Neural cell (in vitro differentiated cells): ENCODE measurements around the gene RIPPLY2. TPM values are rescaled to one million over a fixed set of nuclear protein-coding genes. Genes with fewer than 3 reads are reported as not detected.

ENCODE experiments used
- H2AFZ ChIP-seq: fragments of 200-600, 300-800 bp; sonication (generic), shearing (Covaris generic); 2 replicates; pipeline ENCODE4 v1.6.0; 2014; ENCODE audit warnings: low read depth, mild to moderate bottlenecking, antibody characterized with exemption, low read length, moderate library complexity
- H3F3A ChIP-seq: fragments of 200-600 bp; shearing (Covaris generic); 2 replicates; pipeline ENCODE4 v1.6.1; 2016; ENCODE audit warnings: mild to moderate bottlenecking, moderate library complexity, mixed read lengths, antibody characterized with exemption, low read length; ENCODE audit not compliant: insufficient read depth, poor library complexity, severe bottlenecking
- H3K27ac ChIP-seq: fragments of 200-600, 300-800 bp; sonication (generic), shearing (Covaris generic); 2 replicates; pipeline ENCODE4 v1.5.1; 2014; ENCODE audit warnings: mild to moderate bottlenecking, low read length, moderate library complexity
- H3K27me3 ChIP-seq: fragments of 300-800, 200-600 bp; sonication (generic), shearing (Covaris generic); 2 replicates; pipeline ENCODE4 v1.6.0; 2014; ENCODE audit warnings: mild to moderate bottlenecking, low read depth, low read length, moderate library complexity; ENCODE audit not compliant: insufficient read depth
- H3K36me3 ChIP-seq: fragments of 300-800, 200-600 bp; sonication (generic), shearing (Covaris generic); 2 replicates; pipeline ENCODE4 v1.5.1; 2014; ENCODE audit warnings: mild to moderate bottlenecking, antibody characterized with exemption, low read length, moderate library complexity; ENCODE audit not compliant: insufficient read depth
- H3K4me2 ChIP-seq: fragments of 300-800, 200-600 bp; sonication (generic), shearing (Covaris generic); 2 replicates; pipeline ENCODE4 v1.6.0; 2014; ENCODE audit warnings: mild to moderate bottlenecking, low read length
- H3K4me3 ChIP-seq: fragments of 300-800, 200-600 bp; sonication (generic), shearing (Covaris generic); 2 replicates; pipeline ENCODE4 v1.5.1; 2014; ENCODE audit warnings: mild to moderate bottlenecking, low read length, moderate library complexity
- H3K79me2 ChIP-seq: fragments of 200-600 bp; shearing (Covaris generic); replicated peaks from 2 replicates; pipeline ENCODE4 v1.6.0; 2014; ENCODE audit warnings: mild to moderate bottlenecking, low read length, moderate library complexity; ENCODE audit not compliant: insufficient read depth
- H3K9ac ChIP-seq: fragments of 300-800, 200-600 bp; sonication (generic), shearing (Covaris generic); 2 replicates; pipeline ENCODE4 v1.6.1; 2016; ENCODE audit warnings: mild to moderate bottlenecking, low read length, mixed read lengths
- H3K9me2 ChIP-seq: fragments of 200-600 bp; shearing (Covaris generic); 2 replicates; pipeline ENCODE4 v1.6.1; 2016; ENCODE audit warnings: mild to moderate bottlenecking, low read length, mixed read lengths; ENCODE audit not compliant: insufficient read depth
- H3K9me3 ChIP-seq: fragments of 200-600, 300-800 bp; sonication (generic), shearing (Covaris generic); 2 replicates; pipeline ENCODE4 v1.6.1; 2016; ENCODE audit warnings: mild to moderate bottlenecking, mixed run types, low read length, moderate library complexity, mixed read lengths
- H4K20me1 ChIP-seq: fragments of 200-600 bp; shearing (Covaris generic); 2 replicates; pipeline ENCODE4 v1.6.1; 2016; ENCODE audit warnings: mild to moderate bottlenecking, mixed run types; ENCODE audit not compliant: insufficient read depth
- EP300 ChIP-seq: fragments of 450-650 bp; conservative IDR thresholded peaks from 2 replicates; pipeline ENCODE4 v1.6.1; 2014; ENCODE audit warnings: antibody characterized with exemption, mild to moderate bottlenecking, moderate library complexity; ENCODE audit not compliant: poor library complexity, severe bottlenecking
- EZH2 ChIP-seq: fragments of 200-600, 300-800 bp; shearing (Covaris generic), sonication (generic); IDR thresholded peaks from 2 replicates; pipeline ENCODE4 v1.6.1; 2014; ENCODE audit warnings: antibody characterized with exemption, low read length, borderline replicate concordance, mild to moderate bottlenecking; ENCODE audit not compliant: insufficient read depth, poor library complexity, severe bottlenecking
- MXI1 ChIP-seq: fragments of 450-650 bp; conservative IDR thresholded peaks from 2 replicates; pipeline ENCODE4 v1.6.1; 2014; ENCODE audit warnings: antibody characterized with exemption, mild to moderate bottlenecking; ENCODE audit not compliant: poor library complexity, severe bottlenecking
- POLR2AphosphoS5 ChIP-seq: IDR thresholded peaks from 2 replicates; pipeline ENCODE4 v1.6.1; 2012
- RAD21 ChIP-seq: fragments of 450-650 bp; conservative IDR thresholded peaks from 2 replicates; pipeline ENCODE4 v1.6.1; 2014; ENCODE audit warnings: antibody characterized with exemption, mild to moderate bottlenecking, moderate library complexity
- SMC3 ChIP-seq: fragments of 450-650 bp; conservative IDR thresholded peaks from 2 replicates; pipeline ENCODE4 v1.6.1; 2014; ENCODE audit warnings: antibody characterized with exemption, mild to moderate bottlenecking, moderate library complexity; ENCODE audit not compliant: poor library complexity
- TAF1 ChIP-seq: IDR thresholded peaks from 2 replicates; pipeline ENCODE4 v1.6.1; 2012; ENCODE audit warnings: low read depth
- polyA plus RNA-seq: library from polyadenylated mRNA; depleted of rRNA; stranded (reverse); fragments of >200 nt; gene quantifications from 2 replicates; pipeline ENCODE4 v1.2.3, GENCODE V29; 2014
- TF ChIP-seq, protein P1 (sequence below): fragments of 450-650 bp; IDR thresholded peaks from 2 replicates; pipeline ENCODE4 v1.5.1; 2014; ENCODE audit warnings: antibody characterized with exemption, mild to moderate bottlenecking, moderate library complexity; ENCODE audit not compliant: poor library complexity, severe bottlenecking
- TF ChIP-seq, protein P2 (sequence below): IDR thresholded peaks from 2 replicates; pipeline ENCODE4 v1.6.1; 2012; ENCODE audit warnings: borderline replicate concordance

RIPPLY2 gene
- polyA plus RNA-seq, 1 donor from 2014 or later, result 3.5 TPM

DNA sequence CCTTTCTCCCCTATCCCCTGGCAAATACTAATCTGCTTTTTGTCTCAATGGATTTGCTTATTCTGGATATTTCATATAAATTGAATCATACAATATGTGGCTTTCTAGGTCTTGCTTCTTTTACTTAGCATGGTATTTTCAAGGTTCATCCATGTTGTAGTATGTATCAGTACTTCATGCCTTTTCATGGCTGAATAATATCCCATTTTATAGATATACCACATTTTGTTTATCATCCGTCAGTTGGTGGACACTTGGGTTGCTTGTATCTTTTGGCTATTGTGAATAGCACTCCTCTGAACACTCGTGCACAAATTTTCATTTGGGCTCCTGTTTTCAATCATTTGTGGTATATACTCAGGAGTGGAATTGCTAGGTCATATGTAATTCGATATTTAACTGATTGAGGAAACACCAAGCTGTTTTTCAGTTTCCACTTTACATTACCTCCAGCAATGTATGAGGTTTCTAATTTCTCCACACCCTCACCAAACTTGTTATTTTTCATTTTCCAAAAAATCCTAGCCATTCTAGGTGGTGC lies 30.5 kb upstream of the RIPPLY2 start:
- no peak overlapping the region for H3K9ac ChIP-seq
- no peaks in the 10 kb centered on the region for H3K36me3 ChIP-seq
- H3K27me3 ChIP-seq, result no peaks in the 10 kb centered on the region
- H4K20me1 ChIP-seq, result no peaks in the 10 kb centered on the region
- no peaks in the 10 kb centered on the region for H3K79me2 ChIP-seq
- no peak overlapping the region for H2AFZ ChIP-seq
- no peak for TF ChIP-seq SMC3
- no peak for TF ChIP-seq MXI1
- TF ChIP-seq RAD21, result no peak
- TF ChIP-seq, protein P1, sequence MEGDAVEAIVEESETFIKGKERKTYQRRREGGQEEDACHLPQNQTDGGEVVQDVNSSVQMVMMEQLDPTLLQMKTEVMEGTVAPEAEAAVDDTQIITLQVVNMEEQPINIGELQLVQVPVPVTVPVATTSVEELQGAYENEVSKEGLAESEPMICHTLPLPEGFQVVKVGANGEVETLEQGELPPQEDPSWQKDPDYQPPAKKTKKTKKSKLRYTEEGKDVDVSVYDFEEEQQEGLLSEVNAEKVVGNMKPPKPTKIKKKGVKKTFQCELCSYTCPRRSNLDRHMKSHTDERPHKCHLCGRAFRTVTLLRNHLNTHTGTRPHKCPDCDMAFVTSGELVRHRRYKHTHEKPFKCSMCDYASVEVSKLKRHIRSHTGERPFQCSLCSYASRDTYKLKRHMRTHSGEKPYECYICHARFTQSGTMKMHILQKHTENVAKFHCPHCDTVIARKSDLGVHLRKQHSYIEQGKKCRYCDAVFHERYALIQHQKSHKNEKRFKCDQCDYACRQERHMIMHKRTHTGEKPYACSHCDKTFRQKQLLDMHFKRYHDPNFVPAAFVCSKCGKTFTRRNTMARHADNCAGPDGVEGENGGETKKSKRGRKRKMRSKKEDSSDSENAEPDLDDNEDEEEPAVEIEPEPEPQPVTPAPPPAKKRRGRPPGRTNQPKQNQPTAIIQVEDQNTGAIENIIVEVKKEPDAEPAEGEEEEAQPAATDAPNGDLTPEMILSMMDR, result no peak
- TF ChIP-seq POLR2AphosphoS5, result no peak
- TF ChIP-seq TAF1, result no peak
- TF ChIP-seq EZH2, result no peak
- TF ChIP-seq, protein P2, sequence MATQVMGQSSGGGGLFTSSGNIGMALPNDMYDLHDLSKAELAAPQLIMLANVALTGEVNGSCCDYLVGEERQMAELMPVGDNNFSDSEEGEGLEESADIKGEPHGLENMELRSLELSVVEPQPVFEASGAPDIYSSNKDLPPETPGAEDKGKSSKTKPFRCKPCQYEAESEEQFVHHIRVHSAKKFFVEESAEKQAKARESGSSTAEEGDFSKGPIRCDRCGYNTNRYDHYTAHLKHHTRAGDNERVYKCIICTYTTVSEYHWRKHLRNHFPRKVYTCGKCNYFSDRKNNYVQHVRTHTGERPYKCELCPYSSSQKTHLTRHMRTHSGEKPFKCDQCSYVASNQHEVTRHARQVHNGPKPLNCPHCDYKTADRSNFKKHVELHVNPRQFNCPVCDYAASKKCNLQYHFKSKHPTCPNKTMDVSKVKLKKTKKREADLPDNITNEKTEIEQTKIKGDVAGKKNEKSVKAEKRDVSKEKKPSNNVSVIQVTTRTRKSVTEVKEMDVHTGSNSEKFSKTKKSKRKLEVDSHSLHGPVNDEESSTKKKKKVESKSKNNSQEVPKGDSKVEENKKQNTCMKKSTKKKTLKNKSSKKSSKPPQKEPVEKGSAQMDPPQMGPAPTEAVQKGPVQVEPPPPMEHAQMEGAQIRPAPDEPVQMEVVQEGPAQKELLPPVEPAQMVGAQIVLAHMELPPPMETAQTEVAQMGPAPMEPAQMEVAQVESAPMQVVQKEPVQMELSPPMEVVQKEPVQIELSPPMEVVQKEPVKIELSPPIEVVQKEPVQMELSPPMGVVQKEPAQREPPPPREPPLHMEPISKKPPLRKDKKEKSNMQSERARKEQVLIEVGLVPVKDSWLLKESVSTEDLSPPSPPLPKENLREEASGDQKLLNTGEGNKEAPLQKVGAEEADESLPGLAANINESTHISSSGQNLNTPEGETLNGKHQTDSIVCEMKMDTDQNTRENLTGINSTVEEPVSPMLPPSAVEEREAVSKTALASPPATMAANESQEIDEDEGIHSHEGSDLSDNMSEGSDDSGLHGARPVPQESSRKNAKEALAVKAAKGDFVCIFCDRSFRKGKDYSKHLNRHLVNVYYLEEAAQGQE, result no peak
- TF ChIP-seq EP300, result no peak
- no peak overlapping the region for H3K4me2 ChIP-seq
- no peaks in the 10 kb centered on the region for H3K9me2 ChIP-seq
- no peak overlapping the region for H3K27ac ChIP-seq
- H3K4me3 ChIP-seq, result no peak overlapping the region
- no peaks in the 10 kb centered on the region for H3K9me3 ChIP-seq
- no peaks in the 10 kb centered on the region for H3F3A ChIP-seq

DNA sequence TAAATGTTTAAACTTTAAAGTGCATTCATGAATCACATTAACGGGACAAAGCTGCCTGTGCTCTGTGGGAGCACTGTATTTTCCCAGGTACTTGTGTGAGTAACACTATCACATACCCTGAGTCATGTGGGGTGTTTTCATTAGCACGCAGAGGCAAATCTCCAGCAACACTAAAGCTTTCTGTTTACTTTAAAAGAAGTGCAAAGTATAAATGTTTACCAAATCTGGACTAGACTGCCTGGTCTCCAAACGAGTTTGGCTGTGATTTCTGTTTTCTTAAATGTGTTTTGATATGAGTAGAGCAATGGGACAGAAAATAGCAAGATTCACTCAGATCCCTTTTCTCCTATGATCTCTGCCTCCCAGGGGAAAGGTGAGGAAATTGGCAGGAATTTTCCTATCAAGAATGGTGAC lies 28.8 kb upstream of the RIPPLY2 start:
- Histone ChIP-seq H3K4me3 (no peak overlapping the region), H3K27ac (no peak overlapping the region), H3F3A (no peaks in the 10 kb centered on the region), H3K9me3 (no peaks in the 10 kb centered on the region), H3K4me2 (no peak overlapping the region), H4K20me1 (no peaks in the 10 kb centered on the region), H3K79me2 (no peaks in the 10 kb centered on the region), H3K9me2 (no peaks in the 10 kb centered on the region), H2AFZ (no peak overlapping the region), H3K27me3 (no peaks in the 10 kb centered on the region), H3K36me3 (no peaks in the 10 kb centered on the region), H3K9ac (no peak overlapping the region)
- TF ChIP-seq, protein P2, result no peak
- TF ChIP-seq, protein P1, result no peak
- TF ChIP-seq EZH2 (no peak), RAD21 (no peak), EP300 (no peak), SMC3 (no peak), POLR2AphosphoS5 (no peak), MXI1 (no peak), TAF1 (no peak)
